Globus pallidus (tissue), 1 donor: ENCODE results near the gene STAT2.
"Not testable (repeated sequence)": the region's sequence is repeated elsewhere in the genome, so short reads cannot be mapped to it uniquely, and the experiment has no call there.

Experiments
- DNase-seq: peaks from one replicate; pipeline ENCODE4 v3.0.0-alpha.2; 2015; ENCODE audit warnings: low spot score

Gene STAT2

DNA sequence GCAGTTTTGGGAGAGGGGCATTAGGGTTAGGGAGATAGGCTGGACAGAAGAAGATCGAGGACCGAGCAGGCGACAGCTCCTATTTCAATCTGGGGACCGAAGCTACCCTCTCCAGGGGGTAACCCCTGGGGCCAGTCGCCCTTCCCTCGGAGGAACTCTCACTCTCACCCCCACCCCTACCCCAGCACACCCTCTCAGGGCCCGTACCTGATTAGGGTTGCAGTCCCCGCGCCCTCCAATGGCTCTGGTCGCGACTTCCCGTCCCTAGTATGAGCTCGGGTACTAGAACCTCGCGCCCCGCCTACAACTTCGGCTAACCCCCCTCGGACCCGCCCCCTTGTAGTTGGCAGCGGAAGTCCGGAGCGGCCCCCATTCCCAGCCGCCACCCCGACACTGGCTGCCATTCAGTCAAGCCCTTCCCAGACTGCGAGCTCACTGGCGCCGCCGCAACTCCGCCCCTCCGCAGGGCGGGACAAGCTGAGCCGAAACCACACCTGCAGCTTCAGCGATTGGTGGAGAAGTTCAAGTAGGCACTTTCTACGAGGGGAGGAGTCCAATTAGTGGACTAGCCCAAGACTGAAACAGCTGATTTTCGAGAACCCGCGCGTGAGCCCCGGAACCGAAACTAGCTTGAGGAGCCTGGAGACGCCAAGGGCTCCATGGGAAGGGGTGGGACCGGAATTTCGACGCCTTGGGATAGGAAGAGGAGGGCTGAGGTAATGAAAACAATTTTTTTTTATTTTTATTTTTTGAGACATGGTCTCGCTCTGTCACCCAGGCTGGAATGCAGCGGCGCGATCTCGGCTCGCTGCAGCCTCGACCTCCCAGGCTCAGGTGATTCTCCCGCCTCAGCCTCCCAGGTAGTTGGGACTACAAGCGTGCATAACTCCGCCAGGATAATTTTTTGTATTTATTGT, at the start of gene STAT2:
STAT2 (minus strand) TSS at position 257 of the 917 bp plus-strand sequence. CDS start 3,536 bp downstream, outside the sequence.
- DNase-seq, result peak; percentile 99

DNA sequence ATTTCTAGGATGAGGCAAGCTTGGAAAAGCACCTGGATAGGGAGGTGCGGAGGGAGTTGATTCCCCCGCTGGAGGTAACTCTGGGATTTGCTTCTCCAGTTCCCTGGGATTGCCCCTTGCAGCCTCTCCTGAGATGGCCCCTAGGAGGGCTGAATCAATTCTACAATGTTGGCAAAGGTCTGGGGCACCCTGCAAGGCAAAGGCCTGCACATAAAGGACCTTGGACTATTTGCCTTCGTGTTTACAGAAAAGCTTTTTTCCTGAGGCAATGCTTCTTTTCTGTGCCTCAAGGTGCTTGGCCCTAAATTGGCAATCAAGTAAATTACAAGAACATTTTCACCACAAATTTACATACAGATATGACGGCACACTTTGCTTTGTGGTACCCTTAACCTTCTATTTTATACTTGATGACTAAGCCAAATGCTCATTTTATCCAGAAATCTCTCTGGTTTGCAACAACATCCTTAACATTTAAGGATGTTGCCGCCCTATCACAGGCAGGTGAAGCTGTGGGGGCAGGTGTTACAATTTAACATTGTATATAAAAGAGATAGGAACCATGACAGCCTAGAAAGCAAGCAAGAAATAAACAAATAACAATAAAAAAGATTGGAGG, 49.0 kb upstream of the STAT2 start:
- DNase-seq, result no peak

DNA sequence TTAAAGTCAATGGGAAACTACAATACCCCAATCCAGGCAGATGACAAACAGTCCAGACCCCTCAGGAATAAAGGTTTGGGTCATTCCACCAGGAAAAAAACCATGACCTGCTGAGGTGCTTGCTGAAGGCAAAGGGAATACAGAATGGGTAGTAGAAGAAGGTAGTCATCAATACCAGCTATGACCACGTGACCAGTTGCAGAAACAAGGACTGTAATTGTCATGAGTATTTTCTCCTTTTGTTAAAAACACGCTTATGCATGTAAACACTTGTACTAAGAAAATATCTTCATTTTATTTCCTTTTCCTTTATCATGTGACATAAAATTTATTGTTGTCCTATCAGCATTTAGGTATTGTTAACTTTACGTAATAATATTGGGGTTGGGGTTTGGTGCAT, 44.3 kb upstream of the STAT2 start:
- DNase-seq, result not testable (repeated sequence)

DNA sequence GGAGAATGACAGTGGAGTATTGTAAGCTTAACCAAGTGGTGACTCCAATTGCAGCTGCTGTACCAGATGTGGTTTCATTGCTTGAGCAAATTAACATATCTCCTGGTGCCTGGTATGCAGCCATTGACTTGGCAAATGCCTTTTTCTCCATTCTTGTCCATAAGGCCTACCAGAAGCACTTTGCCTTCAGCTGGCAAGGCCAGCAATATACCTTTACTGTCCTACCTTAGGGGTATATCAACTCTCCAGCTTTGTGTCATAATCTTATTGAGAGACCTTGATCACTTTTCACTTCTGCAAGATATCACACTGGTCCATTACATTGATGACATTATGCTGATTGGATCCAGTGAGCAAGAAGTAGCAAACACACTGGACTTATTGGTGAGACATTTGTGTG, 41.7 kb upstream of the STAT2 start:
- not testable (repeated sequence) for DNase-seq

DNA sequence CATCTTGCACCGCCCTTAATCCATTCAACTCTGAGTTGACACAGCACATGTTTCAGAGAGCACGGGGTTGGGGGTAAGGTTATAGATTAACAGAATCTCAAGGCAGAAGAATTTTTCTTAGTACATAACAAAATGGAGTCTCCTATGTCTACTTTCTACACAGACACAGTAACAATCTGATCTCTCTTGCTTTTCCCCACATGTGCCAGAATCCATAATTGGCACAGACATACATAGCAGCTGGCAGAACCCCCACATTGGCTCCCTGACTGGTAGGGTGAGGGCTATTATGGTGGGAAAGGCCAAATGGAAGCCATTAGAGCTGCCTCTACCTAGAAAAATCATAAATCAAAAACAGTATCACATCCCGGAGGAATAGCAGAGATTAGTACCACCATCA, 41.2 kb upstream of the STAT2 start:
- not testable (repeated sequence) for DNase-seq

DNA sequence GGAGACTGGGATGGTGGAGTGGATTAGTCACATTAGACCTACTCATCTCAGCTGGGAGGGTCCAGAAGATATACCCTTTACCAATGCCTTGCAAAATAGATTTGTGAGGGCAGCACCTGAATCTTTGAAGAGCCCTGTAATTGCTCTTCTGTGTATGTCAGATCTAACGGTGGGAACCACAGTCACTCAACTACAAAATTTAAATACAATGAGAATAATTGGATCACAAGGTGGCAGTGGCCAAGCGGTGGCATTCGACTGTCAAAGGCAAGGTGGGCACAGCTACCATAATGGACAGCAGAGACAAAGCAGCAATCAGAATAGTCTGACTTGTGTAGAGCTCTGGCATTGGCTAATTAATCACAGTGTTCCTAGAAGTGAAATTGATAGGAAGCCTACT, 39.6 kb upstream of the STAT2 start:
- DNase-seq, result not testable (repeated sequence)

DNA sequence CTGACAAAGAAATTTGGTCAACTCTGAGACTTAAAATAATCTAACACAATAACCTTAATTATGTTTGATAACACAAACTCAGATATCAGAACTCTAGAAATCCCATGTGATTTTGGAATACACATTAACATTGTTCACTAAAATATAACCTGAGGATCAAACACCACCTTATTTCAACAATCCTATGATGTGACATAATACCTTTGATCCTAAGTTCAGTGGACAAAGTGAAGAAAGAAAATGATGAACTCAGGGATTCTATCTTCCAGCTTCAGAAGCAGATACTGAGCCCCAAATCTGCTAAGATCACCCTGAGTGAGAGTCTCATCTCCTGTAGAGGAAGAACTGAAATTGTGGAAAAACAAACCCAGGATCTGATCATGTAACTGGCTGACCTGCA, 38.4 kb upstream of the STAT2 start:
- no peak for DNase-seq

DNA sequence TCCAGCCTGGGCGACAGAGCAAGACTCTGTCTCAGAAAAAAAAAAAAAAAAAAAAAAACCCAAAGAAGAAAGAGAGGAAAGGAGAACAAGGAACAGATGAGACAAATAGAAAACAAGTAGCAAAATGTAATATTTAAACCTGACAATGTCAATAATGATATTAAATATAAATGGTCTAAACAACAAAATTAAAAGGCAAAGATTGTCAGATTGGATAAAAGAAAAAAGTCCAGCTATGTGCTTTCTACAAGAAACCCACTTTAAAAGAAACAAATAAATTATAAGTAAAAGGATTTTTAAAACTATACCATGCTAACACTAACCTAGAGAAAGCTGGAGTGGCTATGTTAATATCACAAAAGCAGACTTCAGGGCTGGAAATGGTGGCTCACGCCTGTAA, 32.4 kb upstream of the STAT2 start:
- DNase-seq, result no peak

DNA sequence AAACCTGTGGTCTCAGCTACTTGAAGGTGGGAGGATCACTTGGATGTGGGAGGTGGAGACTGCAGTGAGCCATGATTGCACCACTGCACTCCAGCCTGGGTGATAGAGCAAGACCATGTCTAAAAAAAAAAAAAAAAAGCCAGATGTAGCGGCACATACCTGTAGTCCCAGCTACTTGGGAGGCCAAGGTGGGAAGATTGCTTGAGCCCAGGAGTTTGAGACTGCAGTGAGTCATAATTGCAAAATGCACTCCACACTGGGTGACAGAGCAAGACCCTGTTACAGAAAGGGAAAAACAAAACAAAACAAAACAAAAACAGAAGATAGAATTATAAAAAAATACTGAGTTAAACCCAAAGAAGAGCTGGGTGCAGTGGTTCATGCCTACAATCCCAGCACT, 31.8 kb upstream of the STAT2 start:
- no peak for DNase-seq

DNA sequence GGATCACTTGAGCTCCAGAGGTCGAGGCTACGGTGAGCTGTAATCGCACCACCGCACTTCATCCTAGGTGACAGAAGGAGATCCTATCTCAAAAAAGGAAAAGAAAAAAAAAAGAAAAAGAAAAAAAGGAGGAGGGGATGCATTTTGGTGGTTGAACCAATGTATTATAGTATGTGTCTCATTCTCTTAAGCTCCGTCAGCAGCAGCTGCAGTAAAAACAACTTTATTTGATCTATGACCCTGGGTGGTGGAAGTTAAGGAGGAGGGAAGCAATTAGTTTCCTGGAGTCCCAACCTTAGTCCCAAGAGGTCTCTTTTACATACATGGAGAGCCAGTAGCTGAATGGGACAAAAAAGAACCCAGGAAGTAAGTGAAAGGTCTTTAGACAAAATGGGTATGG, 29.5 kb upstream of the STAT2 start:
- no peak for DNase-seq

DNA sequence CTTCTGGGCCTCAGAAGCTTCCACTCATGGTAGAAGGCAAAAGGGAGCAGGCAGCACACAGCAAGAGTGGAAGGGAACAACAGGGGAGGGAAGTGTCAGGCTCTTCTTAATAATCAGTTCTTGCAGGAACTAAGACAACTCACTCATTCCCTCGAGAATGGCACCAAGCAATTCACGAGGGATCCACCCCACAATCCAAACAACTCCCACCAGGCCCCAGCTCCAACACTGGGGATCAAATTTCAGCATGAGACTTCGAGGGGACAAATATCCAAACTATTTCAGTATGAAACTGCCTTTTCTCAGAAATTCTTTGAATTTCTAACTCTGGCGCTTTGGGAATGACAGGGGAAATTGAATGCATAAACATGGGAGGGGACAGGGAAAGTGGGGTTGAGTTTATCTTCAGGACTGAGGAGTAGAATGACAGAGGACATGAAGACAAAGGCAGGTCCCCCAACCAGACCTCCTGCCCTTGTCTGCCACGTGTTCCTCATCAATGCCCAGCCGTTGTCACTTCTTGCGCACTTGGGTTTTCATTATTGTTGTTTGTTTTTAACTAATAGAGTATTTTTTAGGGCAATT, 27.3 kb upstream of the STAT2 start:
- no peak for DNase-seq

DNA sequence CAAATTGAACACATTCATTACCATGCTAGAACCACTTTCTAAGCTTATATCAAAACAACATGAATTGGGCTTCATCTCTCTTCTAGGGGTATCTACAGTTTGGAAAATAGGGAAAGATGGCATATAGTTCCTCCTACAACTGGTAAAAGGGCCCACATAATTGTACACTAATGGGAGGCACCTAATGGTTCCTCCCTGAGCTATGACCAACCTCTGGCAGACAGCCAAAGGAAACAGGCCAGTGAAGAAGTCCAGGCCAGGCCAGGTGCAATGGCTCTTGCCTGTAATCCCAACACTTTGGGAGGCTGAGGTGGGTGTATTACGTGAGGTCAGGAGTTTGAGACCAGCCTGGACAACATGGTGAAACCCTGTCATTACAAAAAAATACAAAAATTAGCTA, 26.0 kb upstream of the STAT2 start:
- no peak for DNase-seq

DNA sequence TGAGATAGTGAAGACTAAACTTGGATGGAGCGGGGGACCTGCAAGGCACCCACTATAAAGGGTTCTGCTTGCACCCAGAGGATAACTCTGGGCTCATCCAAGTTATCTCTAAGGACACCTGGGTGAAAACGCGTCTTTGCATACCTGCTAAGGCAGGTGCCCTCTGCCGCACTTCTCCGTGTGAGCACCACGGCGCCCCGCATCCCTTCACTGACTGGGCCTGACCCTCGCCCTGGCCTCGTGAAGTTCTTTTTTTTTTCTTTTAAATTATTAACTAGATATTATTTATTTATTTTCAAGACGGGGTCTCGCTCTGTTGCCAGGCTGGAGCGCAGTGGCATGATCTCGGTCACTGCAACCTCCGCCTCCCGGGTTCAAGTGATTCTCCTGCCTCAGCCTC, 22.7 kb upstream of the STAT2 start:
- DNase-seq, result no peak

DNA sequence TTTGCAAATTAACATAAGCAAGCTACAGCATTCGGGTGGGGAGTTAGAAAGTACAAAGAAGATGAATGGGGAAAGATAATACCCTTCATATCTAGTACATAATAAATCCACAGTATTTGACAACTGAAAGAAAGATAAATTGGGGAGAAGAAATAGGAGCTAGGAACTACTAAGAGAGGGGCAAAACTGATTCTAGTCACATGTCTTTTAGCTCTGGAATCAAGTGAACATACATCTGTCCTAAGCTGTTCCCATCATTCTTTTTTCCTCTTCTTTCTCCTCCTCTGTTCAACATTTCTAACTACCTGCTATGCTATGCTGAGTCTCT, 18.0 kb upstream of the STAT2 start:
- DNase-seq, result no peak

DNA sequence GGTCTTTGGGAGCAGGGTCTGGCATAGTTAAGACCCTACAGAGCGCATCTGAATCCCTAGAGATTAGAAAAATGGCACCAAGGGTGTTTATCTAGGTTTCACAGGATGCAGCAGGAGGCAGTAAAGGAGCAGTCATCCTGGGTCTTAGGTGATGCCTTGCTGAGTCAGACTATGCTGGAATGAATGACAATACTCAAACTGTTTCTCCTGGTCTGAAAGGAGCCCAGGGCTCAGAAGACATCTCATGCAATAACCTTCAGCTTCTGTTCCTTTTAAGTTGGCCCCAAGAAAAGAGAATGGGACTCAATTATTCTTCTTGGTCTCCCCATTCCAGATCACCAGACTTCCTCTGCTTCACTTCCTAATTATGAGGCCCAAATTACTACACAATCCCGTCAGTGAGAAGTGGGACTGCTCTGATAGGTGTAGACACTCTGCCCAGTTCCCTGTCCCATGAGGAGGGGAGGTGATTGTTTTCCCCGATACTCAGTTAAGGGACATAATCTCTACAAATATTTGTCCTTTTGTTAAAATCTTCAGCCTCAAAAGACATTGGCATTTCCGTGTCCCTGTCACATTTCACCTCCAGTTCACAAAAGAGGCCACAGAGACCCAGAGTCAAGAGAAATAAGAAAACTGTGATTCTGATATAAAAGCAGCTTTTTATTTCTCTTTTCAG, 17.5 kb upstream of the STAT2 start:
- no peak for DNase-seq

DNA sequence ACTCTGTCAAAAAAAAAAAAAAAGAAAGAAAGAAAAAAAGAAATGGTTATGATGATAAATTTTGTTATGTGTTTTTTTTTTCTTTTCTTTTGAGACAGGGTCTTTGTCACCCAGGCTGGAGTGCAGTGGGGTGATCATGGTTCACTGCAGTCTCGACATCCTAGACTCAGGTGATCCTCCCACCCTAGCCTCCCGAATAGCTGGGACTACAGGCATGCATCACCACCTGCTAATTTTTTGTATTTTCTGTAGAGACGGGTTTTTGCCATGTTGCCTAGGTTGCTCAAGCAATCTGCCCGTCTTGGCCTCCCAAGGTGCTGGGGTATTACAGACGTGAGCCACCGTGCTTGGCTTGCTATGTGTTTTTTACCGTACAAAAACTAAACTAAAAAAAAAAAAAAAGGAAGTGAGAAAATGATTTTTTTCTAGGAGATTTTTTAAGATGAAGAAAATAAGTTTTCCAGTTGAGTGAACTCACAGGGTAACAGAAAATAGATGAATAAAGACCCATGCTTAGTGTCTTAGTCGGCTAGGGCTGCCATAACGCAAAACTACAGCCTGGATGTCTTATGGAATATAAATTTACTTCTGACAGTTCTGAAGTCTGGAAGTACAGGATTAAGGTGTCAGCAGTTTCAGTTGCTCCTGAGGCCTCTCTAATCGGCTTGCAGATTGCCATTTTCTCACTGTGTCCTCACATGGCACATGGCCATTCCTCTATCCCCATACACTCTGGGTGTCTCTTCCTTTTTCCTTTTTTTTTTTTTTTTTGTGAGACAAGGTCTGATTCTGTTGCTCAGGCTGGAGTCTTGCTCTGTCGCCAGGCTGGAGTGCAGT, 15.9 kb upstream of the STAT2 start:
- DNase-seq, result no peak

DNA sequence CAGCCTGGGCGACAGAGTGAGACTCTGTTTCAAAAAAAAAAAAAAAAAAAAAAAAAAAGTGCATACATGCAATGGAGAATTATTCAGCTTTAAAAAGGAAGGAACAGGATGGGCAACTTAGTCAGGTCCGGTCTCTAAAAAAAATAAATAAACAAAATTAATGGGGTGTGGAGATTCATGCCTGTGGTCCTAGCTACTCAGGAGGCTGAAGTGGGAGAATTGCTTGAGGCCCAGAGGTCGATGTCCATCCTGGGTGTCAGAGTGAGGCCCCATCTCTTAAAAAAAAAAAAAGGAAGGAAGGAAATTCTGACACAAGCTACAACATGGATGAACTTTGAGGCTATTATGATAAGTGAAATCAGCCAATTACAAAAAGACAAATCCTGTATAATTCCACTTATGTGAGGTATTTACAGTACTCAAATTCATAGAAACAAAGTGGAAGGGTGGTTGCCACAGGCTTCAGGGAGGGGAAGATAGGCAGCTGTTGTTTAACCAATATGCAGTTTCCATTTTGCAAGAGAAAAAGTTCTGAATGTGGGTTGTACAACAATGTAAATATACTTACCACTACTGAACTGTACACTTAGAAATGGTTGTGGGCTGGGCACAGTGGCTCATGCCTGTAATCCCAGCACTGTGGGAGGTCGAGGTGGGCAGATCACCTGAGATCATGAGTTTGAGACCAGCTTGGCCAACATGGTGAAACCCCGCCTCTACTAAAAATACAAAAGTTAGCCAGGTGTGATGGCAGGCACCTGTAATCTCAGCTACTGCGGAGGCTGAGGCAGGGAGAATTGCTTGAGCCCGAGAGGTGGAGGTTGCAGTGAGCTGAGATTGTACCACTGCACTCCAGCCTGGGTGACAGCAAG, 15.1 kb upstream of the STAT2 start:
- DNase-seq, result no peak

DNA sequence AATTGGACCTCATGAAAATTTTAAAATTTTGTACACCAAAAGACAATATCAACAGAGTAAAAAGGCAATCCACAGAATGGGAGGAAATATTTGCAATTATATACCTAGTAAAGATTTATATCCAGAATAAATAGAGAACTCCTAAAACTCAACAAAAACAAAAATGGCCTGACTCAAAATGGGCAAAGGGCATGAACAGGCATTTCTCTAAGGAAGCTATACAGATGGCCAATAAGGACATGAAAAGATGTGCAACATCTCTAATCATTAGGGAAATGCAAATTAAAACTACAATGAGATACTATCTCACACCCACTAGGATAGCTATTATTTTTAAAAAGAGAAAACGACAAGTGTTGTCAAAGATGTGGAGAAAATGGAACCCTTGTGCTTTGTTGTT, 13.6 kb upstream of the STAT2 start:
- no peak for DNase-seq

DNA sequence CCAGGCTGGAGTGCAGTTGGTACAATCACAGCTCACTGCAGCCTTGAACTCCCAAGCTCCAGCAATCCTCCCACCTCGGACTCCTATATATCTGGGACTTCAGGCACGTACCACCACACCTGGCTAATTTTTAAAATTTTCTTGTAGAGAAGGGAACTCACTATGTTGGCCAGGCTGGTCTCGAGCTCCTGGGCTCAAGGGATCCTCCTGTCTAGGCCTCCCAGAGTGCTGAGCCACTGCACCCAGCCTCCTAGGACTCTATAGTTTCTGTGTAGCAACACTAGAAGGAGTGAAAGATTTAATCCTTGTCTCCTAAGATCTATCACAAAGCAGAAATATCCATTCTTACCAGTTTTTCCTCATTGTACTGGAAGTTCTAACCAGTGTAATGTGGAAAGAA, 7.0 kb upstream of the STAT2 start:
- DNase-seq, result no peak

DNA sequence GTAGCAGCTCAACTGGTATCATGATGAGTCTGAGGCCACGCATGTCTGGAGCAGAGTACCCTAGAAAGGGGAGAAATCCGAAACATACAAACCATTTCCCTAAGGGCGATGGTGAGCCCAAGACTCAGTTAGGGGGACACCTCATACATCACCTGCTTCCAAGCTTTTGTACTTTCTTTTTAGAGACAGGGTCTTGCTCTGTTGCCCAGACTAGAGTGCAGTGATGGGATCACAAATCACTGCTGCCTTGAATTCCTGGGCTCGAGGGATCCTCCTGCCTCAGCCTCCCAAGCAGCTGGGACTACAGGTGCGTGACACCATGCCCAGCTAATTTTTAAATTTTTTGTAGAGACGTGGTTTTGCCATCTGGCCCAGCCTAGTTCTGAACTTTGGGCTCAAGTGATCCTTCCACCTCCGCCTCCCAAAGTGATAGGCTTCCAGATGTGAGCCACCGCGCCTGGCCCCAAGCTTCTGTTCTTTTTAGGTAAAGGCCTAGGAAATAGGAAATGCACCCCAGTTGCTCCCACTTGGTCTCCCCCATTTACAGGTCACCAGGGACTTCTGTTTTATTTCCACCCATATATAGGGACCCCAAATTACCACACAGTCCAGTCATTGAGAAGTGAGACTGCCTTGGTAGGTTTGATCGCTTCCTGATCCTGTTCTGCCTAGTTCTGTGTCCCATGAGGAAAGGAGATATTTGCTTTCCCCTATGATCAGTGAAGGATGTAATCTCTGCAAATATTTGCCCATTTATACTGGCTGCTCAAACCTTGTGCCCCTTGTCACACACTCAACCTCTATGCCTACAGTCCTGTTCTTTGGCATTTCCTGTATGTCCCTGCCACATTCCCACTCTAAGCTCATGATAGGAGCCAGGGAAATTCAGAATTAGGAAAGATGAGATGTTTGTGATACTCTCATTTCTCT, 2.5 kb upstream of the STAT2 start, which contains the start of gene APOF:
APOF (minus strand) TSS at position 728 of the 930 bp plus-strand sequence; CDS start at position 616, 112 bp downstream.
- no peak for DNase-seq
